IMR-90 (cell line): Measurements from ENCODE around the gene APOL5. TPM values are rescaled to one million over a fixed set of nuclear protein-coding genes. Genes with fewer than 3 reads are reported as not detected.

Source experiments
- ATAC-seq: fragments of 200-7000 bp; cut with Tn5 transposase; 2 replicates; pipeline ENCODE4 v1.9.1; 2020; ENCODE audit warnings: low read depth, mild to moderate bottlenecking, moderate library complexity
- BruUV-seq: library from RNA; stranded (reverse); fragments of 400-500 nt; replicated peaks from 2 replicates; lab custom pipeline; 2021; lab: Mats Ljungman, UMichigan
- CTCF ChIA-PET: fragments of 300-600 bp; formaldehyde crosslinking; extraction: SDS; loops from one replicate; lab custom pipeline; 2021; ENCODE audit warnings: antibody characterized with exemption; lab: Yijun Ruan, JAX
- POLR2A ChIA-PET: fragments of 300-600 bp; sonication (Branson Sonifier 250); formaldehyde crosslinking; loops from one replicate; lab custom pipeline; 2022; ENCODE audit warnings: antibody characterized with exemption; ENCODE audit not compliant: unreplicated experiment; lab: Charles Lee
- DNase-seq: peaks from one replicate; pipeline ENCODE4 v3.0.0; 2013
- H2AFZ ChIP-seq: replicated peaks from 2 replicates; pipeline ENCODE3; 2013; ENCODE audit warnings: low read length, mild to moderate bottlenecking; ENCODE audit not compliant: poor library complexity
- H2AK5ac ChIP-seq: 2 replicates; pipeline ENCODE4 v1.6.1; 2013; ENCODE audit warnings: low read depth, low read length, inconsistent platforms
- H2AK9ac ChIP-seq: replicated peaks from 2 replicates; pipeline ENCODE3; 2013; ENCODE audit warnings: mild to moderate bottlenecking, low read depth, low read length, moderate library complexity; ENCODE audit not compliant: poor library complexity
- H2BK120ac ChIP-seq: 2 replicates; pipeline ENCODE4 v1.6.1; 2013; ENCODE audit warnings: low read depth, low read length, inconsistent platforms
- H2BK15ac ChIP-seq: 3 replicates; pipeline ENCODE4 v1.6.1; 2013; ENCODE audit warnings: low read depth, low read length, inconsistent platforms
- H2BK20ac ChIP-seq: 2 replicates; pipeline ENCODE4 v1.6.1; 2013; ENCODE audit warnings: low read depth, mild to moderate bottlenecking, inconsistent platforms, low read length, moderate library complexity
- H2BK5ac ChIP-seq: 2 replicates; pipeline ENCODE4 v1.6.1; 2013; ENCODE audit warnings: mild to moderate bottlenecking, low read depth, low read length, inconsistent platforms; ENCODE audit not compliant: poor library complexity, severe bottlenecking
- H3K14ac ChIP-seq: replicated peaks from 2 replicates; pipeline ENCODE4 v1.6.1; 2013; ENCODE audit warnings: low read depth, low read length, inconsistent platforms
- H3K18ac ChIP-seq: 2 replicates; pipeline ENCODE4 v1.6.1; 2013; ENCODE audit warnings: low read depth, low read length, control low read depth
- H3K23ac ChIP-seq: 2 replicates; pipeline ENCODE4 v1.6.1; 2013; ENCODE audit warnings: low read depth, low read length, inconsistent platforms
- H3K27ac ChIP-seq: 2 replicates; pipeline ENCODE4 v1.5.1; 2013; ENCODE audit warnings: mild to moderate bottlenecking, control low read depth, low read length; ENCODE audit not compliant: insufficient read depth
- H3K27me3 ChIP-seq: 2 replicates; pipeline ENCODE4 v1.6.1; 2013; ENCODE audit warnings: low read length; ENCODE audit not compliant: control insufficient read depth, insufficient read depth
- H3K36me3 ChIP-seq: 2 replicates; pipeline ENCODE4 v1.6.1; 2013; ENCODE audit warnings: low read length, mixed read lengths; ENCODE audit not compliant: control insufficient read depth, insufficient read depth
- H3K4ac ChIP-seq: 2 replicates; pipeline ENCODE4 v1.6.1; 2013; ENCODE audit warnings: low read depth, low read length, inconsistent platforms
- H3K4me1 ChIP-seq: 2 replicates; pipeline ENCODE4 v1.6.1; 2013; ENCODE audit warnings: low read length, mixed read lengths; ENCODE audit not compliant: control insufficient read depth, insufficient read depth
- H3K4me2 ChIP-seq: 2 replicates; pipeline ENCODE4 v1.6.1; 2013; ENCODE audit warnings: low read depth, mild to moderate bottlenecking, control low read depth, low read length, moderate library complexity
- H3K4me3 ChIP-seq: 2 replicates; pipeline ENCODE4 v1.5.1; 2013; ENCODE audit warnings: low read depth, mild to moderate bottlenecking, control low read depth, low read length, moderate library complexity; ENCODE audit not compliant: insufficient read depth
- H3K56ac ChIP-seq: 2 replicates; pipeline ENCODE4 v1.6.1; 2013; ENCODE audit warnings: low read length, inconsistent platforms; ENCODE audit not compliant: insufficient read depth; ENCODE audit errors: extremely low read depth
- H3K79me1 ChIP-seq, 2 experiments: 2 replicates each; pipeline ENCODE4 v1.6.1; 2013; ENCODE audit warnings: low read length in 2 of 2, inconsistent platforms in 1 of 2, low read depth in 1 of 2
- H3K9ac ChIP-seq: 2 replicates; pipeline ENCODE4 v1.6.1; 2013; ENCODE audit warnings: low read depth, low read length, control low read depth
- H3K9me1 ChIP-seq: 2 replicates; pipeline ENCODE4 v1.6.1; 2013; ENCODE audit warnings: low read length, inconsistent platforms; ENCODE audit not compliant: insufficient read depth
- H3K9me3 ChIP-seq: 2 replicates; pipeline ENCODE4 v1.6.1; 2013; ENCODE audit warnings: low read length; ENCODE audit not compliant: control insufficient read depth, insufficient read depth
- H4K20me1 ChIP-seq: 2 replicates; pipeline ENCODE4 v1.6.1; 2013; ENCODE audit warnings: low read length, inconsistent platforms; ENCODE audit not compliant: insufficient read depth
- H4K5ac ChIP-seq: 2 replicates; pipeline ENCODE4 v1.6.1; 2013; ENCODE audit warnings: mild to moderate bottlenecking, low read depth, low read length, control low read depth
- H4K8ac ChIP-seq, 2 experiments: 2 replicates each; pipeline ENCODE4 v1.6.1; 2013; ENCODE audit warnings: low read depth in 2 of 2, low read length in 2 of 2, control low read depth in 1 of 2, inconsistent platforms in 1 of 2
- H4K91ac ChIP-seq: 2 replicates; pipeline ENCODE4 v1.6.1; 2013; ENCODE audit warnings: low read depth, low read length, inconsistent platforms; ENCODE audit not compliant: insufficient read depth
- BHLHE40 ChIP-seq: fragments of 150-350 bp; IDR thresholded peaks from 2 replicates; pipeline ENCODE4 v1.6.1; 2016; ENCODE audit warnings: mild to moderate bottlenecking, low read depth, low read length
- CEBPB ChIP-seq: IDR thresholded peaks from 2 replicates; pipeline ENCODE4 v1.6.1; 2012; ENCODE audit warnings: low read depth, low read length, improper control_type of control experiment
- CHD1 ChIP-seq: IDR thresholded peaks from 2 replicates; pipeline ENCODE4 v1.6.1; 2012; ENCODE audit warnings: low read depth, low read length, improper control_type of control experiment
- CTCF ChIP-seq: conservative IDR thresholded peaks from 2 replicates; pipeline ENCODE4 v1.5.1; 2012; ENCODE audit warnings: mild to moderate bottlenecking, low read depth, low read length, improper control_type of control experiment
- ELK1 ChIP-seq: fragments of 150-350 bp; IDR thresholded peaks from 2 replicates; pipeline ENCODE4 v1.6.1; 2016; ENCODE audit warnings: low read depth, mild to moderate bottlenecking, low read length, moderate library complexity, borderline replicate concordance
- FOS ChIP-seq: fragments of 150-350 bp; IDR thresholded peaks from 2 replicates; pipeline ENCODE4 v1.6.1; 2016; ENCODE audit warnings: low read depth, low read length
- MAFK ChIP-seq: IDR thresholded peaks from 2 replicates; pipeline ENCODE4 v1.6.1; 2012; ENCODE audit warnings: low read depth, low read length, improper control_type of control experiment
- MAZ ChIP-seq: IDR thresholded peaks from 2 replicates; pipeline ENCODE4 v1.6.1; 2012; ENCODE audit warnings: low read depth, mild to moderate bottlenecking, low read length, improper control_type of control experiment, moderate library complexity, borderline replicate concordance
- MXI1 ChIP-seq: IDR thresholded peaks from 2 replicates; pipeline ENCODE4 v1.6.1; 2012; ENCODE audit warnings: low read depth, mild to moderate bottlenecking, low read length, moderate library complexity, borderline replicate concordance
- NFE2L2 ChIP-seq: fragments of 150-350 bp; IDR thresholded peaks from 2 replicates; pipeline ENCODE4 v1.6.1; 2016; ENCODE audit warnings: low read depth, mild to moderate bottlenecking, low read length
- POLR2A ChIP-seq: IDR thresholded peaks from 2 replicates; pipeline ENCODE4 v1.6.1; 2012; ENCODE audit warnings: mild to moderate bottlenecking, low read depth, low read length
- RAD21 ChIP-seq: IDR thresholded peaks from 2 replicates; pipeline ENCODE4 v1.6.1; 2012; ENCODE audit warnings: low read length, improper control_type of control experiment
- RCOR1 ChIP-seq: IDR thresholded peaks from 2 replicates; pipeline ENCODE4 v1.6.1; 2012; ENCODE audit warnings: mild to moderate bottlenecking, low read length, improper control_type of control experiment; ENCODE audit not compliant: insufficient replicate concordance
- RFX5 ChIP-seq: IDR thresholded peaks from 2 replicates; pipeline ENCODE4 v1.8.0; 2012; ENCODE audit warnings: low read depth, mild to moderate bottlenecking, low read length, moderate library complexity
- SMC3 ChIP-seq: fragments of 150-350 bp; IDR thresholded peaks from 2 replicates; pipeline ENCODE4 v1.6.1; 2016; ENCODE audit warnings: low read depth, mild to moderate bottlenecking, antibody characterized with exemption, low read length, moderate library complexity
- WGBS, 2 experiments: methylation state at CpG; one replicate each; pipeline versions ENCODE4 v1.1.5 to v1.1.7; 2013; ENCODE audit warnings: missing lambda C conversion rate in 2 of 2; ENCODE audit not compliant: insufficient read length in 1 of 2; ENCODE audit errors: extremely low coverage in 2 of 2; 5-methylcytosine and 5-hydroxymethylcytosine counted together
- dilution Hi-C: fragments of 300-500 bp; cut with HindIII; formaldehyde crosslinking; loops from one replicate; pipeline ENCODE4 v1.14.3; 2018; ENCODE audit warnings: low sequenced_read_pairs; ENCODE audit not compliant: unreplicated experiment
- in situ Hi-C: fragments of 300-500 bp; cut with MboI; formaldehyde crosslinking; loops from 3 replicates; pipeline ENCODE4 v1.14.3; 2019; ENCODE audit warnings: low sequenced_read_pairs, inconsistent platforms, mixed read lengths
- intact Hi-C: fragments of 100-400 bp; cut with micrococcal nuclease; formaldehyde crosslinking; loops from 2 replicates; pipeline ENCODE4 v1.10.0; 2022
- polyA plus RNA-seq, 3 experiments: library from polyadenylated mRNA; depleted of rRNA; stranded (reverse); fragments of >200 nt; gene quantifications; 2 replicates each; pipeline ENCODE4 v1.2.3, GENCODE V29; 2012; ENCODE audit warnings: low replicate concordance in 1 of 3
- total RNA-seq: library from RNA; depleted of rRNA; stranded (reverse); fragments of >200 nt; gene quantifications from 2 replicates; pipeline ENCODE4 v1.2.3, GENCODE V29; 2012
- TF ChIP-seq, protein P1 (sequence below): fragments of 150-350 bp; IDR thresholded peaks from 2 replicates; pipeline ENCODE4 v1.6.1; 2017; ENCODE audit warnings: mild to moderate bottlenecking, antibody characterized with exemption, low read length, low read depth

Gene APOL5
- total and polyA plus RNA-seq, 2 of the 4 experiments (the other 2 are of a cell fraction): 0.15 to 0.18 TPM

GRCh38 chr22:35735542-35735941 is 17.9 kb downstream of the APOL5 start:
- Histone ChIP-seq H3K18ac (no peak overlapping the region), H3K9me3 (no peaks in the 10 kb centered on the region), H3K4me3 (no peak overlapping the region), H2AFZ (no peak overlapping the region), H3K27ac (no peak overlapping the region), H2AK9ac (no peak overlapping the region), H3K9me1 (peaks cover 11% of the 10 kb centered on the region; the same call in 1 of the 2 replicates), H2BK5ac (no peak overlapping the region), H2BK20ac (no peak overlapping the region), H2BK120ac (no peak overlapping the region), H2BK15ac (no peak overlapping the region), H3K9ac (no peak overlapping the region), H3K4me1 (peaks cover 1% of the 10 kb centered on the region; the same call in 1 of the 2 replicates), H4K5ac (no peak overlapping the region), H3K14ac (no peak overlapping the region), H4K8ac (no peak overlapping the region), H3K56ac (no peak overlapping the region), H2AK5ac (no peak overlapping the region), H3K4me2 (no peak overlapping the region), H3K23ac (no peak overlapping the region), H3K36me3 (peaks cover 25% of the 10 kb centered on the region), H3K79me1 (peaks cover 5 to 9% of the 10 kb centered on the region in 2 experiments; a peak in 2 of 4 replicates), H4K20me1 (no peaks in the 10 kb centered on the region), H4K91ac (no peak overlapping the region), H3K27me3 (no peaks in the 10 kb centered on the region), H3K4ac (no peak overlapping the region)
- in situ Hi-C loops: no loop called here
- intact Hi-C loops: loop anchor here (5.0 kb wide), 1 partner anchor 383 kb away; no protein-coding TSS in a partner anchor
- no TSS peak for BruUV-seq
- CTCF ChIA-PET: no interaction called here
- DNase-seq: no peak
- no peak for ATAC-seq
- TF ChIP-seq, protein P1, sequence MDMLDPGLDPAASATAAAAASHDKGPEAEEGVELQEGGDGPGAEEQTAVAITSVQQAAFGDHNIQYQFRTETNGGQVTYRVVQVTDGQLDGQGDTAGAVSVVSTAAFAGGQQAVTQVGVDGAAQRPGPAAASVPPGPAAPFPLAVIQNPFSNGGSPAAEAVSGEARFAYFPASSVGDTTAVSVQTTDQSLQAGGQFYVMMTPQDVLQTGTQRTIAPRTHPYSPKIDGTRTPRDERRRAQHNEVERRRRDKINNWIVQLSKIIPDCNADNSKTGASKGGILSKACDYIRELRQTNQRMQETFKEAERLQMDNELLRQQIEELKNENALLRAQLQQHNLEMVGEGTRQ: no peak
- no peak for TF ChIP-seq RFX5
- no peak for TF ChIP-seq CHD1
- no peak for TF ChIP-seq SMC3
- TF ChIP-seq NFE2L2: no peak
- TF ChIP-seq MXI1: no peak
- no peak for TF ChIP-seq CTCF
- no peak for TF ChIP-seq FOS
- no peak for TF ChIP-seq MAFK
- no peak for TF ChIP-seq POLR2A
- no peak for TF ChIP-seq ELK1
- TF ChIP-seq MAZ: no peak
- TF ChIP-seq CEBPB: no peak
- TF ChIP-seq RCOR1: no peak
- no peak for TF ChIP-seq BHLHE40
- TF ChIP-seq RAD21: no peak
- dilution Hi-C loops: no loop called here
- POLR2A ChIA-PET: no interaction called here
- 80% methylated on average over 1 of the region's 1 CpG; no CpG with 5 or more reads in 1 of the 2 experiments for WGBS, 2 experiments
